ENCODE data around the gene DIPK1A. TPM values are rescaled to one million over a fixed set of nuclear protein-coding genes. Genes with fewer than 3 reads are reported as not detected.

DIPK1A gene
- total RNA-seq, 1 experiment from 2014 or later, result 3.8 TPM

- Histone ChIP-seq H4K8ac (replicated peaks; ENCODE audit: insufficient read length, low read depth, low read length) (no peak overlapping the region), H3K4me1 (ENCODE audit: insufficient read depth, low read length) (no peaks in the 10 kb centered on the region), H3K4me2 (ENCODE audit: insufficient read depth, insufficient read length, low read length) (no peak overlapping the region), H3K27me3 (ENCODE audit: insufficient read depth, low read length) (no peaks in the 10 kb centered on the region), H3K14ac (ENCODE audit: insufficient read depth, low read length) (no peak overlapping the region), H2BK20ac (ENCODE audit: low read depth, low read length, poor library complexity, severe bottlenecking) (no peak overlapping the region), H4K91ac (ENCODE audit: insufficient read length, low read depth, low read length) (no peak overlapping the region), H3T11ph (ENCODE audit: low read length) (no peak overlapping the region), H2AFZ (ENCODE audit: low read length) (no peak overlapping the region), H2BK120ac (ENCODE audit: low read depth, low read length, poor library complexity, severe bottlenecking) (no peak overlapping the region), H4K5ac (ENCODE audit: insufficient read length, low read depth, low read length) (no peak overlapping the region), H2BK5ac (ENCODE audit: insufficient read length, low read length) (no peak overlapping the region), H4K20me1 (ENCODE audit: control insufficient read depth, insufficient read depth, insufficient read length) (no peaks in the 10 kb centered on the region), H3K4ac (ENCODE audit: low read depth, low read length) (no peak overlapping the region), H3K56ac (ENCODE audit: insufficient read length, low read depth, low read length) (no peak overlapping the region), H3K18ac (ENCODE audit: insufficient read length, low read depth, low read length) (no peak overlapping the region), H3K27ac (ENCODE audit: insufficient read length, low read depth, low read length) (no peak overlapping the region), H3K23me2 (ENCODE audit: insufficient read length, low read depth, low read length, poor library complexity, severe bottlenecking) (no peaks in the 10 kb centered on the region), H2BK12ac (ENCODE audit: insufficient read length, low read depth, low read length) (no peak overlapping the region), H3K79me1 (ENCODE audit: insufficient read depth, low read depth, low read length, poor library complexity, severe bottlenecking) (no peaks in the 10 kb centered on the region), H2AK5ac (ENCODE audit: insufficient read length, low read length) (no peak overlapping the region), H3K9me3 (ENCODE audit: control insufficient read depth, low read depth, low read length) (no peaks in the 10 kb centered on the region), H3K23ac (ENCODE audit: insufficient read length, low read depth, low read length) (no peak overlapping the region), H2BK15ac (ENCODE audit: low read depth, low read length) (no peak overlapping the region), H3K79me2 (ENCODE audit: insufficient read depth, low read length) (no peaks in the 10 kb centered on the region), H3K9ac (ENCODE audit: extremely low read depth, insufficient read length, low read length) (no peak overlapping the region)
- no peak for TF ChIP-seq CTCF (conservative IDR thresholded peaks at IDR 0.05)
- peaks cover 3 to 5% of the 10 kb centered on the region in 2 experiments; a peak in 2 of 5 replicates for H3K9me3 Mint-ChIP-seq
- H3K4me1 Mint-ChIP-seq, result no peaks in the 10 kb centered on the region
- H3K36me3 Mint-ChIP-seq (ENCODE audit: insufficient read depth in 1 of 3, low read depth in 3 of 3), result no peaks in the 10 kb centered on the region; a peak in 1 of 7 replicates
- peaks cover 4% of the 10 kb centered on the region for H3K27me3 Mint-ChIP-seq (ENCODE audit: low read depth)
- no CpG with 5 or more reads among the region's 8 CpGs for WGBS (ENCODE audit: extremely low coverage, insufficient read length, low lambda C conversion rate)
- no peak overlapping the region for H3K4me3 Mint-ChIP-seq
- H3K27ac Mint-ChIP-seq, result no peak overlapping the region
- DNase-seq, result no peak
Measured at GRCh38 chr1:92980732-92981647, 19.7 kb upstream of the DIPK1A start.

All from H9 (cell line).